SK-N-SH (cell line): Measurements from ENCODE around the gene TMEM167A. TPM values are rescaled to one million over a fixed set of nuclear protein-coding genes. Genes with fewer than 3 reads are reported as not detected.

Source experiments
- CTCF ChIA-PET: fragments of 300-600, 350-600 bp; formaldehyde crosslinking; extraction: SDS; loops from one replicate; lab custom pipeline; 2021; lab: Yijun Ruan, JAX
- POLR2A ChIA-PET: fragments of 350-600 bp; sonication (Branson Sonifier 250); formaldehyde crosslinking; extraction: SDS; loops from one replicate; lab custom pipeline; 2020; ENCODE audit warnings: antibody characterized with exemption, inconsistent platforms; lab: Yijun Ruan, JAX
- DNase-seq: peaks from one replicate; pipeline ENCODE4 v3.0.0; 2012
- H2AFZ ChIP-seq: fragments of 200-600 bp; sonication (generic); 2 replicates; pipeline ENCODE4 v1.8.1; 2016; ENCODE audit warnings: antibody characterized with exemption, mild to moderate bottlenecking, low read depth
- H3F3A ChIP-seq: fragments of 200-600 bp; sonication (generic); replicated peaks from 2 replicates; pipeline ENCODE3; 2016; ENCODE audit warnings: antibody characterized with exemption, mild to moderate bottlenecking; ENCODE audit not compliant: insufficient read depth
- H3K27ac ChIP-seq, 2 experiments: fragments of 200-500 bp in 1 of 2; fragments of 200-600 bp in 1 of 2; sonication (Bioruptor generic) in 1 of 2; sonication (generic), shearing (Covaris generic) in 1 of 2; 2 replicates each; pipeline versions ENCODE4 v1.5.1 to v1.6.1; 2014 to 2016; ENCODE audit warnings: low read depth in 2 of 2, inconsistent platforms in 1 of 2, low read length in 1 of 2, mild to moderate bottlenecking in 1 of 2, mixed read lengths in 1 of 2
- H3K27me3 ChIP-seq: fragments of 200-600 bp; sonication (generic), shearing (Covaris generic); 2 replicates; pipeline ENCODE4 v1.6.1; 2016; ENCODE audit warnings: mixed run types; ENCODE audit not compliant: insufficient read depth
- H3K36me3 ChIP-seq, 2 experiments: fragments of 200-500 bp in 1 of 2; fragments of 200-600 bp in 1 of 2; sonication (Bioruptor generic) in 1 of 2; sonication (generic) in 1 of 2; replicated peaks in 1 of 2; 2 replicates each; pipeline versions ENCODE3 to v1.5.1; 2014 to 2016; ENCODE audit warnings: low read length in 1 of 2, mild to moderate bottlenecking in 1 of 2; ENCODE audit not compliant: insufficient read depth in 2 of 2, control insufficient read depth in 1 of 2
- H3K4me1 ChIP-seq, 2 experiments: fragments of 200-500 bp in 1 of 2; fragments of 200-600 bp in 1 of 2; sonication (Bioruptor generic) in 1 of 2; sonication (generic), shearing (Covaris generic) in 1 of 2; 2 replicates each; pipeline versions ENCODE4 v1.5.1 to v1.6.1; 2014 to 2016; ENCODE audit warnings: low read depth in 1 of 2, low read length in 1 of 2, mixed run types in 1 of 2; ENCODE audit not compliant: insufficient read depth in 2 of 2, control insufficient read depth in 1 of 2
- H3K4me2 ChIP-seq: fragments of 200-600 bp; sonication (generic), shearing (Covaris generic); 2 replicates; pipeline ENCODE4 v1.6.1; 2017; ENCODE audit warnings: mixed run types
- H3K4me3 ChIP-seq, 2 experiments: fragments of 200-500 bp in 1 of 2; fragments of 200-600 bp in 1 of 2; sonication (Bioruptor generic) in 1 of 2; sonication (generic), shearing (Covaris generic) in 1 of 2; 2 replicates each; pipeline versions ENCODE4 v1.5.1 to v1.8.1; 2014 to 2016; ENCODE audit warnings: low read depth in 2 of 2, inconsistent platforms in 1 of 2, low read length in 1 of 2, mild to moderate bottlenecking in 1 of 2, mixed read lengths in 1 of 2, moderate library complexity in 1 of 2
- H3K79me2 ChIP-seq: fragments of 200-600 bp; sonication (generic); 2 replicates; pipeline ENCODE4 v1.8.1; 2017; ENCODE audit warnings: mild to moderate bottlenecking; ENCODE audit not compliant: insufficient read depth
- H3K9ac ChIP-seq: fragments of 200-600 bp; sonication (generic); 2 replicates; pipeline ENCODE4 v1.6.1; 2017; ENCODE audit warnings: mixed run types
- H3K9me2 ChIP-seq: fragments of 200-600 bp; sonication (generic); 2 replicates; pipeline ENCODE4 v1.6.1; 2017; ENCODE audit warnings: mixed run types
- H3K9me3 ChIP-seq: fragments of 200-600 bp; sonication (generic); 2 replicates; pipeline ENCODE4 v1.6.1; 2017; ENCODE audit warnings: mixed run types, mild to moderate bottlenecking, moderate library complexity
- H4K20me1 ChIP-seq: fragments of 200-600 bp; sonication (generic); 2 replicates; pipeline ENCODE4 v1.6.1; 2017; ENCODE audit warnings: mild to moderate bottlenecking, mixed run types; ENCODE audit not compliant: insufficient read depth
- ELF1 ChIP-seq: IDR thresholded peaks from 2 replicates; pipeline ENCODE4 v1.4.0; 2012
- EP300 ChIP-seq, 2 experiments: IDR thresholded peaks; 2 replicates each; pipeline versions ENCODE4 v1.4.0 to v1.6.1; 2012; ENCODE audit warnings: borderline replicate concordance in 1 of 2, low read depth in 1 of 2, low read length in 1 of 2
- EZH2phosphoT487 ChIP-seq: fragments of 200-600 bp; sonication (generic); IDR thresholded peaks from 2 replicates; pipeline ENCODE4 v1.6.1; 2017; ENCODE audit warnings: low read depth, mixed run types, mild to moderate bottlenecking, antibody characterized with exemption, moderate library complexity, borderline replicate concordance
- GABPA ChIP-seq: IDR thresholded peaks from 2 replicates; pipeline ENCODE4 v1.4.0; 2012; ENCODE audit warnings: low read depth, mild to moderate bottlenecking
- GATA2 ChIP-seq: sonication (generic); formaldehyde crosslinking; IDR thresholded peaks from 2 replicates; pipeline ENCODE4 v1.5.0; 2020; ENCODE audit warnings: mild to moderate bottlenecking, missing genetic modification reagents
- IRF3 ChIP-seq: fragments of 150-350 bp; IDR thresholded peaks from 2 replicates; pipeline ENCODE4 v1.6.1; 2016; ENCODE audit warnings: mild to moderate bottlenecking, low read depth, low read length
- MEF2A ChIP-seq: IDR thresholded peaks from 2 replicates; pipeline ENCODE4 v1.4.0; 2012; ENCODE audit warnings: low read depth, borderline replicate concordance
- PBX3 ChIP-seq: IDR thresholded peaks from 2 replicates; pipeline ENCODE4; 2012
- POLR2AphosphoS5 ChIP-seq: IDR thresholded peaks from 2 replicates; pipeline ENCODE4 v1.6.1; 2012; ENCODE audit warnings: low read depth, low read length
- RAD21 ChIP-seq: IDR thresholded peaks from 2 replicates; pipeline ENCODE4 v1.6.1; 2012; ENCODE audit warnings: mild to moderate bottlenecking, low read length
- RCOR1 ChIP-seq: fragments of 150-350 bp; IDR thresholded peaks from 2 replicates; pipeline ENCODE4 v1.6.1; 2017; ENCODE audit warnings: antibody characterized with exemption, low read length
- RFX5 ChIP-seq: IDR thresholded peaks from 2 replicates; pipeline ENCODE4 v1.6.1; 2012; ENCODE audit warnings: mild to moderate bottlenecking, improper control_type of control experiment, low read length
- SIN3A ChIP-seq: IDR thresholded peaks from 2 replicates; pipeline ENCODE4 v1.6.1; 2012; ENCODE audit warnings: low read depth, mild to moderate bottlenecking, low read length, moderate library complexity, borderline replicate concordance
- SMC3 ChIP-seq: IDR thresholded peaks from 2 replicates; pipeline ENCODE4 v1.6.1; 2012; ENCODE audit warnings: low read depth, low read length, improper control_type of control experiment
- TAF1 ChIP-seq: IDR thresholded peaks from 2 replicates; pipeline ENCODE4 v1.6.1; 2012; ENCODE audit warnings: low read depth, mild to moderate bottlenecking, low read length, moderate library complexity, borderline replicate concordance
- YY1 ChIP-seq: IDR thresholded peaks from 2 replicates; pipeline ENCODE4 v1.4.0; 2012; ENCODE audit warnings: low read depth, mild to moderate bottlenecking
- WGBS: methylation state at CpG from one replicate; pipeline ENCODE4 v1.1.6; 2017; ENCODE audit warnings: low lambda C conversion rate; 5-methylcytosine and 5-hydroxymethylcytosine counted together
- polyA plus RNA-seq, 3 experiments: library from polyadenylated mRNA; depleted of rRNA; stranded (reverse); fragments of >200 nt; gene quantifications; 2 replicates each; pipeline ENCODE4 v1.2.3, GENCODE V29; 2012
- TF ChIP-seq, protein P1 (sequence below): IDR thresholded peaks from 2 replicates; pipeline ENCODE4 v1.4.0; 2012; ENCODE audit warnings: low read depth
- TF ChIP-seq, protein P2 (sequence below): fragments of 200-600 bp; sonication (generic); IDR thresholded peaks from 2 replicates; pipeline ENCODE4 v1.6.1; 2017; ENCODE audit warnings: antibody characterized with exemption, mild to moderate bottlenecking, moderate library complexity
- TF ChIP-seq, protein P3 (sequence below): IDR thresholded peaks from 2 replicates; pipeline ENCODE4 v1.4.0; 2012; ENCODE audit warnings: low read depth, borderline replicate concordance

TMEM167A gene
- polyA plus RNA-seq, 1 of the 3 experiments (the other 2 are of a cell fraction): 23.7 TPM

GRCh38 chr5:83096660-83097339, 19.6 kb upstream of the TMEM167A start:
- Histone ChIP-seq H3K27me3 (no peaks in the 10 kb centered on the region), H4K20me1 (no peaks in the 10 kb centered on the region), H3F3A (peaks cover 17% of the 10 kb centered on the region), H3K4me2 (peak overlapping the region; percentile 65), H3K4me3 (no peak overlapping the region), H3K36me3 (no peaks in the 10 kb centered on the region), H3K79me2 (peaks cover 18% of the 10 kb centered on the region), H3K4me1 (peaks cover 9 to 24% of the 10 kb centered on the region in 2 experiments; a peak in 3 of 4 replicates), H3K9me2 (no peaks in the 10 kb centered on the region), H3K9me3 (peaks cover 8% of the 10 kb centered on the region; the same call in 1 of the 2 replicates), H2AFZ (no peak overlapping the region), H3K9ac (peak overlapping the region; percentile 18; the same call in 1 of the 2 replicates), H3K27ac (peak overlapping the region in 1 of 2 experiments; percentile 78; a peak in 2 of 4 replicates)
- TF ChIP-seq EZH2phosphoT487: no peak
- peak; percentile 27; the same call in 1 of the 2 replicates for TF ChIP-seq YY1
- TF ChIP-seq PBX3: peak; percentile 25; the same call in 1 of the 2 replicates
- ChIA-PET POLR2A (no interaction called here), CTCF (no interaction called here)
- DNase-seq: no peak
- WGBS: 64% methylated on average over 2 of the region's 2 CpGs

- Histone ChIP-seq H3K9me3 (peaks cover 8% of the 10 kb centered on the region; the same call in 1 of the 2 replicates), H3K27me3 (no peaks in the 10 kb centered on the region), H3F3A (peaks cover 17% of the 10 kb centered on the region), H3K4me2 (peak overlapping the region; percentile 65), H3K27ac (peak overlapping the region in 1 of 2 experiments; percentile 78; a peak in 2 of 4 replicates), H3K36me3 (no peaks in the 10 kb centered on the region), H3K4me1 (peaks cover 9 to 24% of the 10 kb centered on the region in 2 experiments; a peak in 3 of 4 replicates), H2AFZ (peak overlapping the region; percentile 47; the same call in 1 of the 2 replicates), H3K4me3 (peak overlapping the region in 1 of 2 experiments; percentile 15; a peak in 1 of 4 replicates), H3K79me2 (peaks cover 13% of the 10 kb centered on the region), H3K9me2 (no peaks in the 10 kb centered on the region), H3K9ac (peak overlapping the region; percentile 18; the same call in 1 of the 2 replicates), H4K20me1 (no peaks in the 10 kb centered on the region)
- ChIA-PET POLR2A (no interaction called here), CTCF (no interaction called here)
- 31% methylated on average over 5 of the region's 6 CpGs for WGBS
- no peak for DNase-seq
- TF ChIP-seq, protein P1, sequence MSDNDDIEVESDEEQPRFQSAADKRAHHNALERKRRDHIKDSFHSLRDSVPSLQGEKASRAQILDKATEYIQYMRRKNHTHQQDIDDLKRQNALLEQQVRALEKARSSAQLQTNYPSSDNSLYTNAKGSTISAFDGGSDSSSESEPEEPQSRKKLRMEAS: no peak
- TF ChIP-seq RFX5 (no peak), MEF2A (no peak), TAF1 (no peak), SIN3A (no peak), ELF1 (no peak), EP300 (IDR thresholded peaks at IDR 0.05; ENCODE audit: borderline replicate concordance in 1 of 2, low read depth in 1 of 2, low read length in 1 of 2) (peak in 1 of 2 experiments; percentile 53; a peak in 1 of 4 replicates), YY1 (no peak), RAD21 (no peak), POLR2AphosphoS5 (peak; percentile 15; the same call in 1 of the 2 replicates), SMC3 (no peak), RCOR1 (no peak), GABPA (no peak), GATA2 (CRISPR knock-in tag) (no peak), IRF3 (no peak)
- TF ChIP-seq, protein P2, sequence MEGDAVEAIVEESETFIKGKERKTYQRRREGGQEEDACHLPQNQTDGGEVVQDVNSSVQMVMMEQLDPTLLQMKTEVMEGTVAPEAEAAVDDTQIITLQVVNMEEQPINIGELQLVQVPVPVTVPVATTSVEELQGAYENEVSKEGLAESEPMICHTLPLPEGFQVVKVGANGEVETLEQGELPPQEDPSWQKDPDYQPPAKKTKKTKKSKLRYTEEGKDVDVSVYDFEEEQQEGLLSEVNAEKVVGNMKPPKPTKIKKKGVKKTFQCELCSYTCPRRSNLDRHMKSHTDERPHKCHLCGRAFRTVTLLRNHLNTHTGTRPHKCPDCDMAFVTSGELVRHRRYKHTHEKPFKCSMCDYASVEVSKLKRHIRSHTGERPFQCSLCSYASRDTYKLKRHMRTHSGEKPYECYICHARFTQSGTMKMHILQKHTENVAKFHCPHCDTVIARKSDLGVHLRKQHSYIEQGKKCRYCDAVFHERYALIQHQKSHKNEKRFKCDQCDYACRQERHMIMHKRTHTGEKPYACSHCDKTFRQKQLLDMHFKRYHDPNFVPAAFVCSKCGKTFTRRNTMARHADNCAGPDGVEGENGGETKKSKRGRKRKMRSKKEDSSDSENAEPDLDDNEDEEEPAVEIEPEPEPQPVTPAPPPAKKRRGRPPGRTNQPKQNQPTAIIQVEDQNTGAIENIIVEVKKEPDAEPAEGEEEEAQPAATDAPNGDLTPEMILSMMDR: no peak
- TF ChIP-seq, protein P3, sequence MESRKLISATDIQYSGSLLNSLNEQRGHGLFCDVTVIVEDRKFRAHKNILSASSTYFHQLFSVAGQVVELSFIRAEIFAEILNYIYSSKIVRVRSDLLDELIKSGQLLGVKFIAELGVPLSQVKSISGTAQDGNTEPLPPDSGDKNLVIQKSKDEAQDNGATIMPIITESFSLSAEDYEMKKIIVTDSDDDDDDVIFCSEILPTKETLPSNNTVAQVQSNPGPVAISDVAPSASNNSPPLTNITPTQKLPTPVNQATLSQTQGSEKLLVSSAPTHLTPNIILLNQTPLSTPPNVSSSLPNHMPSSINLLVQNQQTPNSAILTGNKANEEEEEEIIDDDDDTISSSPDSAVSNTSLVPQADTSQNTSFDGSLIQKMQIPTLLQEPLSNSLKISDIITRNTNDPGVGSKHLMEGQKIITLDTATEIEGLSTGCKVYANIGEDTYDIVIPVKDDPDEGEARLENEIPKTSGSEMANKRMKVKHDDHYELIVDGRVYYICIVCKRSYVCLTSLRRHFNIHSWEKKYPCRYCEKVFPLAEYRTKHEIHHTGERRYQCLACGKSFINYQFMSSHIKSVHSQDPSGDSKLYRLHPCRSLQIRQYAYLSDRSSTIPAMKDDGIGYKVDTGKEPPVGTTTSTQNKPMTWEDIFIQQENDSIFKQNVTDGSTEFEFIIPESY: no peak
Measured at GRCh38 chr5:83095957-83096539, 18.9 kb upstream of the TMEM167A start.
